K562 (cell line): ENCODE results near the gene EIPR1.

Source experiments
- ARHGAP35 ChIP-seq: fragments of 450-650 bp; IDR thresholded peaks from 2 replicates; pipeline ENCODE4 v1.6.1; 2018; ENCODE audit not compliant: partially characterized antibody
- CBX5 ChIP-seq: IDR thresholded peaks from 2 replicates; pipeline ENCODE4 v1.6.1; 2014; ENCODE audit warnings: low read depth, borderline replicate concordance
- ERF ChIP-seq: fragments of 450-650 bp; formaldehyde crosslinking; IDR thresholded peaks from 2 replicates; pipeline ENCODE4 v1.4.0; 2020; ENCODE audit warnings: mild to moderate bottlenecking, mixed read lengths
- HNRNPK ChIP-seq: fragments of 200-400 bp; formaldehyde crosslinking; IDR thresholded peaks from one replicate; pipeline ENCODE4 v1.6.1; 2018; ENCODE audit warnings: mild to moderate bottlenecking, low read depth, low read length; ENCODE audit not compliant: poor library complexity, severe bottlenecking
- MAFK ChIP-seq: IDR thresholded peaks from 2 replicates; pipeline ENCODE4 v1.6.1; 2011; ENCODE audit warnings: low read length, improper control_type of control experiment
- MYC ChIP-seq, 2 experiments: fragments of 250-450 bp in 1 of 2; sonication (Bioruptor Pico) in 1 of 2; IDR thresholded peaks; 2 replicates each; pipeline versions ENCODE4 v1.5.1 to v1.6.1; 2012 to 2021; ENCODE audit warnings: low read depth in 2 of 2, borderline replicate concordance in 1 of 2, improper control_type of control experiment in 1 of 2, low read length in 1 of 2, mild to moderate bottlenecking in 1 of 2, moderate library complexity in 1 of 2
- SMAD4 ChIP-seq: fragments of 250-450 bp; sonication (Bioruptor Pico); conservative IDR thresholded peaks from 2 replicates; pipeline ENCODE4 v1.8.0; 2021; ENCODE audit warnings: inconsistent platforms, mild to moderate bottlenecking, moderate library complexity
- ZNF224 ChIP-seq: sonication (generic); formaldehyde crosslinking; IDR thresholded peaks from 2 replicates; pipeline ENCODE4 v1.8.0; 2022; ENCODE audit warnings: mild to moderate bottlenecking, missing genetic modification reagents
- ZNF384 ChIP-seq: IDR thresholded peaks from 2 replicates; pipeline ENCODE4 v1.6.1; 2012; ENCODE audit warnings: low read depth, low read length, improper control_type of control experiment
- TF ChIP-seq, protein P1 (sequence below): fragments of 450-650 bp; formaldehyde crosslinking; IDR thresholded peaks from 2 replicates; pipeline ENCODE4 v1.4.0; 2020; ENCODE audit warnings: mild to moderate bottlenecking, moderate library complexity
- TF ChIP-seq, protein P2 (sequence below): fragments of 450-650 bp; IDR thresholded peaks from 2 replicates; pipeline ENCODE4 v1.6.1; 2016; ENCODE audit warnings: low read depth
- TF ChIP-seq, protein P3 (sequence below), 2 experiments: fragments of 450-650 bp; formaldehyde crosslinking in 1 of 2; IDR thresholded peaks; 2 replicates each; pipeline versions ENCODE4 v1.4.0 to v1.6.1; 2014 to 2020; ENCODE audit warnings: mild to moderate bottlenecking in 2 of 2, borderline replicate concordance in 1 of 2, low read depth in 1 of 2

DNA sequence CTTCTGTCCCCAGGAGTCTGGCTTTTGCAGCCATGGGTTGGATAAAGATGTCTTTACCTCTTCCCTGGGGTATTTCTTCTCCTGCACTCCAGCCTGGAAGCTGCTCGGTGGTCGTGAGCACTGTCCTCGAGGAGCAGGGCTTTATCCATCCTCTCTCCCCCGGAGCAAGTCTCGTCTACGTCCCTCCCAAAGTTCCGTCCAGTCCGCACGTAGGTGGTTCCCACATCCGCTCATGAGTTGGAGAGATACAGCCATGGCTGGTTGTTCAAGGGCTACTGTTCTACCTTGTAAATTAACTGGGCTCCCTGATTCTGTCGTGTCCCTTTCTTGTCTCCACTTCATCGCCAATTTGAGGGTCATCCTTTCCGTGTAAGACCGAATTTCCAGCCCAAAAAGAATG, 49.0 kb upstream of the EIPR1 start:
- TF ChIP-seq ARHGAP35 = no peak
- TF ChIP-seq, protein P1, sequence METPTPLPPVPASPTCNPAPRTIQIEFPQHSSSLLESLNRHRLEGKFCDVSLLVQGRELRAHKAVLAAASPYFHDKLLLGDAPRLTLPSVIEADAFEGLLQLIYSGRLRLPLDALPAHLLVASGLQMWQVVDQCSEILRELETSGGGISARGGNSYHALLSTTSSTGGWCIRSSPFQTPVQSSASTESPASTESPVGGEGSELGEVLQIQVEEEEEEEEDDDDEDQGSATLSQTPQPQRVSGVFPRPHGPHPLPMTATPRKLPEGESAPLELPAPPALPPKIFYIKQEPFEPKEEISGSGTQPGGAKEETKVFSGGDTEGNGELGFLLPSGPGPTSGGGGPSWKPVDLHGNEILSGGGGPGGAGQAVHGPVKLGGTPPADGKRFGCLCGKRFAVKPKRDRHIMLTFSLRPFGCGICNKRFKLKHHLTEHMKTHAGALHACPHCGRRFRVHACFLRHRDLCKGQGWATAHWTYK = no peak
- TF ChIP-seq HNRNPK = no peak
- TF ChIP-seq MYC (IDR thresholded peaks at IDR 0.05; ENCODE audit: low read depth, low read length) = no peak
- no peak for TF ChIP-seq MYC (CRISPR knock-in tag; IDR thresholded peaks at IDR 0.05; ENCODE audit: borderline replicate concordance, low read depth)
- no peak for TF ChIP-seq ZNF224 (CRISPR knock-in tag)
- no peak for TF ChIP-seq SMAD4
- TF ChIP-seq, protein P2, sequence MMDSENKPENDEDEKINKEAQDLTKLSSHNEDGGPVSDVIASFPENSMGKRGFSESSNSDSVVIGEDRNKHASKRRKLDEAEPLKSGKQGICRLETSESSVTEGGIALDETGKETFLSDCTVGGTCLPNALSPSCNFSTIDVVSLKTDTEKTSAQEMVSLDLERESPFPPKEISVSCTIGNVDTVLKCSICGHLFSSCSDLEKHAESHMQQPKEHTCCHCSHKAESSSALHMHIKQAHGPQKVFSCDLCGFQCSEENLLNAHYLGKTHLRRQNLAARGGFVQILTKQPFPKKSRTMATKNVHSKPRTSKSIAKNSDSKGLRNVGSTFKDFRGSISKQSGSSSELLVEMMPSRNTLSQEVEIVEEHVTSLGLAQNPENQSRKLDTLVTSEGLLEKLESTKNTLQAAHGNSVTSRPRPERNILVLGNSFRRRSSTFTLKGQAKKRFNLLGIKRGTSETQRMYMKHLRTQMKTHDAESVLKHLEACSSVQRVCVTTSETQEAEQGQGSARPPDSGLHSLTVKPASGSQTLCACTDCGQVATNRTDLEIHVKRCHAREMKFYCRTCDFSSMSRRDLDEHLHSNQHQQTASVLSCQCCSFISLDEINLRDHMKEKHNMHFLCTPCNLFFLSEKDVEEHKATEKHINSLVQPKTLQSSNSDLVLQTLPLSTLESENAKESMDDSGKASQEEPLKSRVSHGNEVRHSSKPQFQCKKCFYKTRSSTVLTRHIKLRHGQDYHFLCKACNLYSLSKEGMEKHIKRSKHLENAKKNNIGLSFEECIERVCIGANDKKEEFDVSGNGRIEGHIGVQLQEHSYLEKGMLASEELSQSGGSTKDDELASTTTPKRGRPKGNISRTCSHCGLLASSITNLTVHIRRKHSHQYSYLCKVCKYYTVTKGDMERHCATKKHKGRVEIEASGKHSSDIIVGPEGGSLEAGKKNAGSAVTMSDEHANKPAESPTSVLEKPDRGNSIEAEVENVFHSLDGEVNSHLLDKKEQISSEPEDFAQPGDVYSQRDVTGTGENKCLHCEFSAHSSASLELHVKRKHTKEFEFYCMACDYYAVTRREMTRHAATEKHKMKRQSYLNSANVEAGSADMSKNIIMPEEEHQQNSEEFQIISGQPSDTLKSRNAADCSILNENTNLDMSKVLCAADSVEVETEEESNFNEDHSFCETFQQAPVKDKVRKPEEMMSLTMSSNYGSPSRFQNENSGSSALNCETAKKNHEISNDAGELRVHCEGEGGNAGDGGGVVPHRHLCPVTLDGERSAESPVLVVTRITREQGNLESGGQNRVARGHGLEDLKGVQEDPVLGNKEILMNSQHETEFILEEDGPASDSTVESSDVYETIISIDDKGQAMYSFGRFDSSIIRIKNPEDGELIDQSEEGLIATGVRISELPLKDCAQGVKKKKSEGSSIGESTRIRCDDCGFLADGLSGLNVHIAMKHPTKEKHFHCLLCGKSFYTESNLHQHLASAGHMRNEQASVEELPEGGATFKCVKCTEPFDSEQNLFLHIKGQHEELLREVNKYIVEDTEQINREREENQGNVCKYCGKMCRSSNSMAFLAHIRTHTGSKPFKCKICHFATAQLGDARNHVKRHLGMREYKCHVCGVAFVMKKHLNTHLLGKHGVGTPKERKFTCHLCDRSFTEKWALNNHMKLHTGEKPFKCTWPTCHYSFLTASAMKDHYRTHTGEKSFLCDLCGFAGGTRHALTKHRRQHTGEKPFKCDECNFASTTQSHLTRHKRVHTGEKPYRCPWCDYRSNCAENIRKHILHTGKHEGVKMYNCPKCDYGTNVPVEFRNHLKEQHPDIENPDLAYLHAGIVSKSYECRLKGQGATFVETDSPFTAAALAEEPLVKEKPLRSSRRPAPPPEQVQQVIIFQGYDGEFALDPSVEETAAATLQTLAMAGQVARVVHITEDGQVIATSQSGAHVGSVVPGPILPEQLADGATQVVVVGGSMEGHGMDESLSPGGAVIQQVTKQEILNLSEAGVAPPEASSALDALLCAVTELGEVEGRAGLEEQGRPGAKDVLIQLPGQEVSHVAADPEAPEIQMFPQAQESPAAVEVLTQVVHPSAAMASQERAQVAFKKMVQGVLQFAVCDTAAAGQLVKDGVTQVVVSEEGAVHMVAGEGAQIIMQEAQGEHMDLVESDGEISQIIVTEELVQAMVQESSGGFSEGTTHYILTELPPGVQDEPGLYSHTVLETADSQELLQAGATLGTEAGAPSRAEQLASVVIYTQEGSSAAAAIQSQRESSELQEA = no peak
- TF ChIP-seq ZNF384 = no peak
- TF ChIP-seq, protein P3, sequence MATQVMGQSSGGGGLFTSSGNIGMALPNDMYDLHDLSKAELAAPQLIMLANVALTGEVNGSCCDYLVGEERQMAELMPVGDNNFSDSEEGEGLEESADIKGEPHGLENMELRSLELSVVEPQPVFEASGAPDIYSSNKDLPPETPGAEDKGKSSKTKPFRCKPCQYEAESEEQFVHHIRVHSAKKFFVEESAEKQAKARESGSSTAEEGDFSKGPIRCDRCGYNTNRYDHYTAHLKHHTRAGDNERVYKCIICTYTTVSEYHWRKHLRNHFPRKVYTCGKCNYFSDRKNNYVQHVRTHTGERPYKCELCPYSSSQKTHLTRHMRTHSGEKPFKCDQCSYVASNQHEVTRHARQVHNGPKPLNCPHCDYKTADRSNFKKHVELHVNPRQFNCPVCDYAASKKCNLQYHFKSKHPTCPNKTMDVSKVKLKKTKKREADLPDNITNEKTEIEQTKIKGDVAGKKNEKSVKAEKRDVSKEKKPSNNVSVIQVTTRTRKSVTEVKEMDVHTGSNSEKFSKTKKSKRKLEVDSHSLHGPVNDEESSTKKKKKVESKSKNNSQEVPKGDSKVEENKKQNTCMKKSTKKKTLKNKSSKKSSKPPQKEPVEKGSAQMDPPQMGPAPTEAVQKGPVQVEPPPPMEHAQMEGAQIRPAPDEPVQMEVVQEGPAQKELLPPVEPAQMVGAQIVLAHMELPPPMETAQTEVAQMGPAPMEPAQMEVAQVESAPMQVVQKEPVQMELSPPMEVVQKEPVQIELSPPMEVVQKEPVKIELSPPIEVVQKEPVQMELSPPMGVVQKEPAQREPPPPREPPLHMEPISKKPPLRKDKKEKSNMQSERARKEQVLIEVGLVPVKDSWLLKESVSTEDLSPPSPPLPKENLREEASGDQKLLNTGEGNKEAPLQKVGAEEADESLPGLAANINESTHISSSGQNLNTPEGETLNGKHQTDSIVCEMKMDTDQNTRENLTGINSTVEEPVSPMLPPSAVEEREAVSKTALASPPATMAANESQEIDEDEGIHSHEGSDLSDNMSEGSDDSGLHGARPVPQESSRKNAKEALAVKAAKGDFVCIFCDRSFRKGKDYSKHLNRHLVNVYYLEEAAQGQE (IDR thresholded peaks at IDR 0.05; ENCODE audit: borderline replicate concordance) = no peak
- TF ChIP-seq, protein P3 (CRISPR knock-in tag; IDR thresholded peaks at IDR 0.05; ENCODE audit: low read depth) = no peak
- no peak for TF ChIP-seq MAFK
- no peak for TF ChIP-seq CBX5
- no peak for TF ChIP-seq ERF (CRISPR knock-in tag)
